GM23338 (cell line): ENCODE measurements around the gene KLF14. TPM values are rescaled to one million over a fixed set of nuclear protein-coding genes. Genes with fewer than 3 reads are reported as not detected.

Experiments
- ATAC-seq: fragments of 200-7000 bp; cut with Tn5 transposase; 3 replicates; pipeline ENCODE4 v1.9.1; 2020
- DNase-seq: peaks from one replicate; pipeline ENCODE4 v3.0.0-alpha.2; 2015; ENCODE audit warnings: low spot score
- H2AFZ ChIP-seq: fragments of 200-600 bp; sonication (generic); 2 replicates; pipeline ENCODE4 v1.8.0; 2016; ENCODE audit warnings: antibody characterized with exemption, mild to moderate bottlenecking, moderate library complexity
- H3F3A ChIP-seq: fragments of 200-600 bp; sonication (generic); replicated peaks from 2 replicates; pipeline ENCODE4 v1.8.0; 2017; ENCODE audit warnings: antibody characterized with exemption, mixed run types, low read depth
- H3K27ac ChIP-seq: fragments of 200-600 bp; sonication (generic); 2 replicates; pipeline ENCODE4 v1.6.1; 2016; ENCODE audit warnings: low read depth
- H3K27me3 ChIP-seq: fragments of 200-600 bp; sonication (generic); 2 replicates; pipeline ENCODE4 v1.8.0; 2016; ENCODE audit warnings: mild to moderate bottlenecking, mixed run types, moderate library complexity; ENCODE audit not compliant: insufficient read depth
- H3K36me3 ChIP-seq: fragments of 200-600 bp; sonication (generic); 2 replicates; pipeline ENCODE4 v1.8.0; 2016; ENCODE audit warnings: mild to moderate bottlenecking; ENCODE audit not compliant: insufficient read depth
- H3K4me1 ChIP-seq: fragments of 200-600 bp; sonication (generic); 2 replicates; pipeline ENCODE4 v1.8.0; 2016; ENCODE audit warnings: mild to moderate bottlenecking, moderate library complexity; ENCODE audit not compliant: insufficient read depth
- H3K4me2 ChIP-seq: fragments of 200-600 bp; sonication (generic); 2 replicates; pipeline ENCODE4 v1.7.1; 2017; ENCODE audit warnings: mixed run types
- H3K4me3 ChIP-seq: fragments of 200-600 bp; sonication (generic); 2 replicates; pipeline ENCODE4 v1.6.1; 2016; ENCODE audit warnings: mixed run types
- H3K79me2 ChIP-seq: fragments of 200-600 bp; sonication (generic); replicated peaks from 2 replicates; pipeline ENCODE4 v1.8.0; 2017; ENCODE audit warnings: mild to moderate bottlenecking; ENCODE audit not compliant: insufficient read depth
- H3K9me2 ChIP-seq: fragments of 200-600 bp; sonication (generic); 2 replicates; pipeline ENCODE4 v1.8.0; 2017; ENCODE audit not compliant: insufficient read depth
- H4K20me1 ChIP-seq: fragments of 200-600 bp; sonication (generic); replicated peaks from 2 replicates; pipeline ENCODE4 v1.8.0; 2017; ENCODE audit warnings: mild to moderate bottlenecking; ENCODE audit not compliant: insufficient read depth
- H3K27ac Mint-ChIP-seq: 2 replicates; pipeline ENCODE4 v1.8.0; 2020; ENCODE audit warnings: inconsistent platforms, mild to moderate bottlenecking, moderate library complexity, mixed read lengths
- H3K27me3 Mint-ChIP-seq: 3 replicates; pipeline ENCODE4 v1.8.0; 2022; ENCODE audit warnings: low read depth, mild to moderate bottlenecking, moderate library complexity, mixed read lengths, inconsistent platforms; ENCODE audit not compliant: insufficient read depth, poor library complexity
- H3K36me3 Mint-ChIP-seq: 3 replicates; pipeline ENCODE4 v1.8.0; 2021; ENCODE audit warnings: low read depth, mild to moderate bottlenecking, inconsistent platforms, moderate library complexity, mixed read lengths
- H3K4me1 Mint-ChIP-seq: 3 replicates; pipeline ENCODE4 v1.8.0; 2020; ENCODE audit warnings: mild to moderate bottlenecking, inconsistent platforms, mixed read lengths
- H3K4me3 Mint-ChIP-seq: 3 replicates; pipeline ENCODE4 v1.8.0; 2021; ENCODE audit warnings: moderate library complexity, mild to moderate bottlenecking, inconsistent platforms, mixed read lengths
- H3K9me3 Mint-ChIP-seq: 3 replicates; pipeline ENCODE4 v1.8.0; 2020; ENCODE audit warnings: moderate library complexity, mild to moderate bottlenecking, inconsistent platforms, mixed read lengths
- CREB1 ChIP-seq: fragments of 250-450 bp; sonication (Bioruptor Pico); IDR thresholded peaks from 2 replicates; pipeline ENCODE4 v1.5.0; 2020; ENCODE audit warnings: low read depth, mild to moderate bottlenecking, moderate library complexity
- ETS1 ChIP-seq: IDR thresholded peaks from 2 replicates; pipeline ENCODE4 v1.6.1; 2016; ENCODE audit warnings: antibody characterized with exemption
- EZH2 ChIP-seq: fragments of 200-600 bp; sonication (generic); IDR thresholded peaks from one replicate; pipeline ENCODE4 v1.8.0; 2017; ENCODE audit warnings: antibody characterized with exemption, mild to moderate bottlenecking, low read depth; ENCODE audit not compliant: unreplicated experiment
- EZH2phosphoT487 ChIP-seq: fragments of 200-600 bp; sonication (generic); IDR thresholded peaks from one replicate; pipeline ENCODE4 v1.8.1; 2018; ENCODE audit warnings: antibody characterized with exemption; ENCODE audit not compliant: unreplicated experiment
- JUNB ChIP-seq: IDR thresholded peaks from one replicate; pipeline ENCODE4 v1.6.1; 2016; ENCODE audit warnings: antibody characterized with exemption; ENCODE audit not compliant: unreplicated experiment
- NANOG ChIP-seq: IDR thresholded peaks from 2 replicates; pipeline ENCODE4 v1.6.1; 2016; ENCODE audit warnings: antibody characterized with exemption, borderline replicate concordance
- POLR2AphosphoS5 ChIP-seq: IDR thresholded peaks from 2 replicates; pipeline ENCODE4 v1.6.1; 2016; ENCODE audit warnings: antibody characterized with exemption, low read depth
- REST ChIP-seq: IDR thresholded peaks from one replicate; pipeline ENCODE4 v1.6.1; 2018; ENCODE audit warnings: antibody characterized with exemption; ENCODE audit not compliant: unreplicated experiment
- STAT1 ChIP-seq: IDR thresholded peaks from one replicate; pipeline ENCODE4 v1.6.1; 2016; ENCODE audit warnings: antibody characterized with exemption; ENCODE audit not compliant: unreplicated experiment
- ZNF114 ChIP-seq: fragments of 250-450 bp; sonication (Bioruptor Pico); IDR thresholded peaks from 2 replicates; pipeline ENCODE4 v1.5.0; 2020; ENCODE audit warnings: mild to moderate bottlenecking, moderate library complexity
- ZNF331 ChIP-seq: fragments of 250-450 bp; sonication (Bioruptor Pico); IDR thresholded peaks from 2 replicates; pipeline ENCODE4 v1.5.0; 2020; ENCODE audit warnings: low read depth, mild to moderate bottlenecking, moderate library complexity
- ZNF462 ChIP-seq: fragments of 250-450 bp; sonication (Bioruptor Pico); IDR thresholded peaks from 2 replicates; pipeline ENCODE4 v1.5.0; 2020; ENCODE audit warnings: mild to moderate bottlenecking, moderate library complexity
- polyA plus RNA-seq: library from polyadenylated mRNA; unstranded; fragments of >200 nt; fragmentation: Nextera tagmentation; extraction: Ambion mirVana; gene quantifications from 2 replicates; pipeline ENCODE4 v1.2.1, GENCODE V29; 2016
- total RNA-seq: library from RNA; depleted of rRNA; stranded (reverse); fragments of >200 nt; shearing (Covaris generic); gene quantifications from 2 replicates; pipeline ENCODE4 v1.2.3, GENCODE V29; 2014

The KLF14 gene
- total and polyA plus RNA-seq, 2 experiments from 2014 or later = not detected

- no peak for TF ChIP-seq NANOG
- TF ChIP-seq JUNB = no peak
- no peak for TF ChIP-seq EZH2phosphoT487
- TF ChIP-seq ETS1 = no peak
- no peak for TF ChIP-seq ZNF331 (CRISPR knock-in tag)
These were observed 21.6 kb downstream of the KLF14 start (continued) for GRCh38 chr7:130712416-130712815.

- Mint-ChIP-seq H3K4me3 (no peak overlapping the region), H3K36me3 (no peaks in the 10 kb centered on the region), H3K9me3 (peaks cover 7% of the 10 kb centered on the region), H3K27me3 (no peaks in the 10 kb centered on the region), H3K27ac (no peak overlapping the region), H3K4me1 (peaks cover 3% of the 10 kb centered on the region; the same call in 1 of the 3 replicates)
- Histone ChIP-seq H3K79me2 (no peaks in the 10 kb centered on the region), H3K4me3 (no peak overlapping the region), H3K27me3 (no peaks in the 10 kb centered on the region), H2AFZ (no peak overlapping the region), H3K27ac (no peak overlapping the region), H3K4me2 (no peak overlapping the region), H3F3A (no peaks in the 10 kb centered on the region), H3K36me3 (no peaks in the 10 kb centered on the region), H3K9me2 (no peaks in the 10 kb centered on the region), H4K20me1 (no peaks in the 10 kb centered on the region), H3K4me1 (no peaks in the 10 kb centered on the region)
- no peak for DNase-seq
- no peak for ATAC-seq
- TF ChIP-seq NANOG = no peak
- no peak for TF ChIP-seq CREB1
- no peak for TF ChIP-seq ETS1
- TF ChIP-seq POLR2AphosphoS5 = no peak
- TF ChIP-seq ZNF462 = no peak
- TF ChIP-seq STAT1 = no peak
- no peak for TF ChIP-seq JUNB
- TF ChIP-seq REST = no peak
- no peak for TF ChIP-seq EZH2phosphoT487
- no peak for TF ChIP-seq EZH2
- TF ChIP-seq ZNF114 = no peak
- TF ChIP-seq ZNF331 (CRISPR knock-in tag) = no peak
These were observed 25.2 kb downstream of the KLF14 start for GRCh38 chr7:130708766-130709165.
